ENCODE data around the gene DNAH11. TPM values are rescaled to one million over a fixed set of nuclear protein-coding genes. Genes with fewer than 3 reads are reported as not detected.

DNAH11 gene
- total and polyA plus RNA-seq, 4 donors = 0.05 to 0.50 (median 0.11) TPM

- WGBS = 89% methylated on average over 8 of the region's 8 CpGs
Observed at GRCh38 chr7:21618706-21619105, 75.9 kb downstream of the DNAH11 start.

More at GRCh38 chr7:21618706-21619105, 75.9 kb downstream of the DNAH11 start:
- Histone ChIP-seq H3K27me3 (ENCODE audit: control insufficient read depth in 4 of 4, insufficient read depth in 4 of 4, low read length in 3 of 4) (no peaks in the 10 kb centered on the region), H3K27ac (ENCODE audit: low read depth in 1 of 2, low read length in 2 of 2) (no peak overlapping the region), H3K36me3 (ENCODE audit: control insufficient read depth in 4 of 4, insufficient read depth in 3 of 4, low read depth in 1 of 4, low read length in 3 of 4) (no peaks in the 10 kb centered on the region), H3K9ac (ENCODE audit: low read depth in 1 of 2, low read length in 2 of 2) (no peak overlapping the region), H3K9me3 (ENCODE audit: control insufficient read depth in 4 of 4, low read length in 3 of 4) (no peaks in the 10 kb centered on the region), H3K4me3 (ENCODE audit: low read depth in 1 of 3, low read length in 3 of 3) (no peak overlapping the region), H3K4me1 (ENCODE audit: control insufficient read depth in 4 of 4, insufficient read depth in 4 of 4, low read length in 3 of 4) (peaks cover 2 to 16% (median 9%) of the 10 kb centered on the region in 4 donors)
- no peak for DNase-seq (ENCODE audit: low spot score)
- TF ChIP-seq, protein P1, sequence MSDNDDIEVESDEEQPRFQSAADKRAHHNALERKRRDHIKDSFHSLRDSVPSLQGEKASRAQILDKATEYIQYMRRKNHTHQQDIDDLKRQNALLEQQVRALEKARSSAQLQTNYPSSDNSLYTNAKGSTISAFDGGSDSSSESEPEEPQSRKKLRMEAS (IDR thresholded peaks at IDR 0.05) = no peak
- TF ChIP-seq HNF4A (conservative IDR thresholded peaks at IDR 0.05) (no peak), JUND (IDR thresholded peaks at IDR 0.05) (no peak), SP1 (IDR thresholded peaks at IDR 0.05) (no peak), RXRA (IDR thresholded peaks at IDR 0.05) (no peak), FOXA2 (IDR thresholded peaks at IDR 0.05) (no peak), REST (IDR thresholded peaks at IDR 0.05) (no peak), GABPA (IDR thresholded peaks at IDR 0.05 in 1 of 2, conservative IDR thresholded peaks at IDR 0.05 in 1 of 2) (no peak), FOXA1 (IDR thresholded peaks at IDR 0.05) (no peak), ZBTB33 (IDR thresholded peaks at IDR 0.05) (no peak), RAD21 (IDR thresholded peaks at IDR 0.05) (no peak), EGR1 (IDR thresholded peaks at IDR 0.05; ENCODE audit: low read depth in 2 of 2) (no peak)
- TF ChIP-seq, protein P2, sequence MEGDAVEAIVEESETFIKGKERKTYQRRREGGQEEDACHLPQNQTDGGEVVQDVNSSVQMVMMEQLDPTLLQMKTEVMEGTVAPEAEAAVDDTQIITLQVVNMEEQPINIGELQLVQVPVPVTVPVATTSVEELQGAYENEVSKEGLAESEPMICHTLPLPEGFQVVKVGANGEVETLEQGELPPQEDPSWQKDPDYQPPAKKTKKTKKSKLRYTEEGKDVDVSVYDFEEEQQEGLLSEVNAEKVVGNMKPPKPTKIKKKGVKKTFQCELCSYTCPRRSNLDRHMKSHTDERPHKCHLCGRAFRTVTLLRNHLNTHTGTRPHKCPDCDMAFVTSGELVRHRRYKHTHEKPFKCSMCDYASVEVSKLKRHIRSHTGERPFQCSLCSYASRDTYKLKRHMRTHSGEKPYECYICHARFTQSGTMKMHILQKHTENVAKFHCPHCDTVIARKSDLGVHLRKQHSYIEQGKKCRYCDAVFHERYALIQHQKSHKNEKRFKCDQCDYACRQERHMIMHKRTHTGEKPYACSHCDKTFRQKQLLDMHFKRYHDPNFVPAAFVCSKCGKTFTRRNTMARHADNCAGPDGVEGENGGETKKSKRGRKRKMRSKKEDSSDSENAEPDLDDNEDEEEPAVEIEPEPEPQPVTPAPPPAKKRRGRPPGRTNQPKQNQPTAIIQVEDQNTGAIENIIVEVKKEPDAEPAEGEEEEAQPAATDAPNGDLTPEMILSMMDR (IDR thresholded peaks at IDR 0.05; ENCODE audit: low read depth, low read length, missing input control) = no peak

Measured in liver (tissue), 9 donors.